Activated B cell treated with CpG ODN at 0.5 μM for 24 hours (primary cell): ENCODE data around the gene DUSP6. TPM values are rescaled to one million over a fixed set of nuclear protein-coding genes. Genes with fewer than 3 reads are reported as not detected.

Source experiments
- ATAC-seq: fragments of 200-7000 bp; cut with Tn5 transposase; one replicate; pipeline ENCODE4 v1.10.0; 2021; ENCODE audit warnings: low read depth, mild to moderate bottlenecking, moderate library complexity
- CTCF ChIA-PET: fragments of 350-600 bp; sonication (Branson Sonifier 250); formaldehyde crosslinking; loops from one replicate; lab custom pipeline; 2021; ENCODE audit warnings: antibody characterized with exemption; lab: Charles Lee
- POLR2A ChIA-PET: fragments of 350-600 bp; sonication (Branson Sonifier 250); formaldehyde crosslinking; loops from one replicate; lab custom pipeline; 2021; ENCODE audit warnings: antibody characterized with exemption; lab: Charles Lee
- DNase-seq: peaks from one replicate; pipeline ENCODE4 v3.0.0; 2022
- H3K27ac Mint-ChIP-seq: one replicate; pipeline ENCODE4 v1.8.0; 2020; ENCODE audit warnings: mixed read lengths
- H3K27me3 Mint-ChIP-seq: one replicate; pipeline ENCODE4 v1.8.0; 2021; ENCODE audit warnings: mixed read lengths
- H3K36me3 Mint-ChIP-seq: one replicate; pipeline ENCODE4 v1.8.0; 2021; ENCODE audit warnings: low read depth, mixed read lengths
- H3K4me1 Mint-ChIP-seq: one replicate; pipeline ENCODE4 v1.8.0; 2021; ENCODE audit warnings: mixed read lengths
- H3K4me3 Mint-ChIP-seq: one replicate; pipeline ENCODE4 v1.8.0; 2020; ENCODE audit warnings: mild to moderate bottlenecking, mixed read lengths
- H3K9me3 Mint-ChIP-seq: one replicate; pipeline ENCODE4 v1.8.0; 2020; ENCODE audit warnings: mixed read lengths
- CTCF ChIP-seq: fragments of 200-600 bp; IDR thresholded peaks from one replicate; pipeline ENCODE4 v1.8.0; 2022; ENCODE audit warnings: antibody characterized with exemption, mild to moderate bottlenecking
- intact Hi-C: fragments of 100-400 bp; cut with micrococcal nuclease; formaldehyde crosslinking; loops from one replicate; pipeline ENCODE4 v1.15.1; 2024
- total RNA-seq: library from RNA; stranded (reverse); gene quantifications from 2 replicates; pipeline ENCODE4 v1.2.3, GENCODE V29; 2022

Gene DUSP6
- total RNA-seq, 1 donor from 2014 or later: 1.6 TPM

- peaks cover 8% of the 10 kb centered on the region for H3K36me3 Mint-ChIP-seq
- peak overlapping the region; percentile 84 for H3K4me3 Mint-ChIP-seq
- H3K27ac Mint-ChIP-seq: peak overlapping the region; percentile 75
- H3K9me3 Mint-ChIP-seq: no peaks in the 10 kb centered on the region
- ChIA-PET CTCF (interaction anchor here (1.1 to 1.5 kb wide), 2 partner anchors 108 to 302 kb away, joined by 4 to 5 read pairs; no protein-coding TSS in a partner anchor), POLR2A (interaction anchor here (2.4 kb wide), 1 partner anchor 172 kb away, joined by 11 read pairs; the partner anchor contains the start of genes GALNT4 and POC1B)
- ATAC-seq: peak; percentile 21
- TF ChIP-seq CTCF: no peak
- peak; percentile 53 for DNase-seq
- H3K27me3 Mint-ChIP-seq: no peaks in the 10 kb centered on the region
- peaks cover 57% of the 10 kb centered on the region for H3K4me1 Mint-ChIP-seq
- intact Hi-C loops: loop anchor here (2.0 to 10.0 kb wide), 6 partner anchors 303 to 1211 kb away; partner anchors contain the start of genes ATP2B1, CEP290 and TMTC3
Observed at GRCh38 chr12:89353188-89353822, 1.0 kb upstream of the DUSP6 start.

- peaks cover 8% of the 10 kb centered on the region for H3K36me3 Mint-ChIP-seq
Observed at GRCh38 chr12:89352242-89352491, 134 bp downstream of the DUSP6 start.

GRCh38 chr12:89351489-89352241 is 636 bp downstream of the DUSP6 start:
- no peaks in the 10 kb centered on the region for H3K9me3 Mint-ChIP-seq
- peak overlapping the region; percentile 84 for H3K4me3 Mint-ChIP-seq
- H3K27me3 Mint-ChIP-seq: no peaks in the 10 kb centered on the region
- POLR2A ChIA-PET: interaction anchor here (1.2 to 2.4 kb wide), 4 partner anchors 174 to 1317 kb away, joined by 3 to 11 read pairs (median 3); partner anchors contain the start of genes GALNT4 and POC1B
- peaks cover 8% of the 10 kb centered on the region for H3K36me3 Mint-ChIP-seq
- intact Hi-C loops: loop anchor here (1.0 to 10.0 kb wide), 8 partner anchors 111 to 1209 kb away; partner anchors contain the start of genes ATP2B1, CEP290 and TMTC3
- ATAC-seq: peak; percentile 32
- peak; percentile 46 for DNase-seq
- peak overlapping the region; percentile 82 for H3K27ac Mint-ChIP-seq
- peaks cover 72% of the 10 kb centered on the region for H3K4me1 Mint-ChIP-seq
- CTCF ChIA-PET: interaction anchor here (1.1 to 1.5 kb wide), 2 partner anchors 110 to 300 kb away, joined by 3 to 5 read pairs; no protein-coding TSS in a partner anchor
- no peak for TF ChIP-seq CTCF

More at GRCh38 chr12:89352242-89352491, 134 bp downstream of the DUSP6 start:
- Mint-ChIP-seq H3K4me3 (peak overlapping the region; percentile 84), H3K4me1 (peaks cover 67% of the 10 kb centered on the region), H3K27me3 (no peaks in the 10 kb centered on the region), H3K9me3 (no peaks in the 10 kb centered on the region), H3K27ac (peak overlapping the region; percentile 82)
- ChIA-PET POLR2A (interaction anchor here (1.2 to 2.4 kb wide), 3 partner anchors 173 to 576 kb away, joined by 3 to 11 read pairs (median 3); partner anchors contain the start of genes GALNT4 and POC1B), CTCF (interaction anchor here (1.1 to 1.5 kb wide), 2 partner anchors 109 to 300 kb away, joined by 3 to 5 read pairs; no protein-coding TSS in a partner anchor)
- no peak for DNase-seq
- TF ChIP-seq CTCF: no peak
- no peak for ATAC-seq
- intact Hi-C loops: loop anchor here (1.0 to 10.0 kb wide), 7 partner anchors 186 to 1210 kb away; partner anchors contain the start of genes ATP2B1, CEP290 and TMTC3

GRCh38 chr12:89350630-89351488 is 1.4 kb downstream of the DUSP6 start:
- H3K4me3 Mint-ChIP-seq: peak overlapping the region; percentile 84
- DNase-seq: peak; percentile 23
- H3K9me3 Mint-ChIP-seq: no peaks in the 10 kb centered on the region
- intact Hi-C loops: loop anchor here (2.0 to 10.0 kb wide), 5 partner anchors 112 to 1209 kb away; partner anchors contain the start of genes ATP2B1, CEP290 and TMTC3
- H3K27me3 Mint-ChIP-seq: no peaks in the 10 kb centered on the region
- peaks cover 8% of the 10 kb centered on the region for H3K36me3 Mint-ChIP-seq
- CTCF ChIA-PET: no interaction called here
- TF ChIP-seq CTCF: no peak
- POLR2A ChIA-PET: interaction anchor here (1.2 to 2.4 kb wide), 3 partner anchors 174 to 1316 kb away, joined by 3 to 11 read pairs (median 3); partner anchors contain the start of genes GALNT4 and POC1B
- peaks cover 80% of the 10 kb centered on the region for H3K4me1 Mint-ChIP-seq
- H3K27ac Mint-ChIP-seq: peak overlapping the region; percentile 82
- ATAC-seq: no peak
